ENCODE data around the gene TINAGL1. TPM values are rescaled to one million over a fixed set of nuclear protein-coding genes. Genes with fewer than 3 reads are reported as not detected.

TINAGL1 gene
- total RNA-seq, 1 donor from 2014 or later = not detected

DNA sequence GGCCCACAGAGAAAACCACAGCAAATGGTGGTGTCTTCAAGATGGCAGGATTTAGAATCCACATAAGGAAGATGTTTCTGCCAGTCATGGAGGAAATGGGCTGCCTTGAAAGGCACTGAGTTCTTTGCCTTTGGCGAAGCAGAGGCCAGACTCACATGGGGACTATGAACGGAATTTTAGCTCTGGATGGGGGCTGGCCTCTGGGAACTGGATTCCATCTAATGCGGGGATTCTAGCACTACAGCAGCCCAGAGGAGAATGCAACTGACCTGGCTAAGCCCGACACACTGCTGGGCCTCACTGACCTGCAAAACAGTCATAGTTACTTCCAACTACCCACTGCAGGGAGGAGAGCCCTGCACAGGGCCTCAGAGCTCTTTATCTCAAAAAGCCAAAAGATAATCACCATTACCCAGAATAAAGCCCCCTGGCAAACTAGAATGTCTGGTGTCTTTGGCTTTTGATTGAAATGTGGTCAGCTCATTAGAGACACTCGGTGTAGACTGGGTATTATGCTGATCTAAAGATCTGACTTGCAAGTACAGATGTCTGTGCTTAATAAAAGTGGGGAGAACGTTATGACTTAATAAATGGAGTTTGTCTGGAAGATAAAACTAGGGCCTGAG is 52.7 kb downstream of the TINAGL1 start:
- Mint-ChIP-seq H3K27ac (no peak overlapping the region), H3K9me3 (no peaks in the 10 kb centered on the region), H3K4me3 (no peak overlapping the region), H3K36me3 (ENCODE audit: low read depth) (peaks cover 78% of the 10 kb centered on the region), H3K4me1 (peaks cover 6% of the 10 kb centered on the region), H3K27me3 (no peaks in the 10 kb centered on the region)
- POLR2A ChIA-PET = no interaction called here
- intact Hi-C loops (cut with micrococcal nuclease) = no loop called here
- ATAC-seq (ENCODE audit: low read depth) (no peak), DNase-seq (no peak)
- TF ChIP-seq, protein P1, sequence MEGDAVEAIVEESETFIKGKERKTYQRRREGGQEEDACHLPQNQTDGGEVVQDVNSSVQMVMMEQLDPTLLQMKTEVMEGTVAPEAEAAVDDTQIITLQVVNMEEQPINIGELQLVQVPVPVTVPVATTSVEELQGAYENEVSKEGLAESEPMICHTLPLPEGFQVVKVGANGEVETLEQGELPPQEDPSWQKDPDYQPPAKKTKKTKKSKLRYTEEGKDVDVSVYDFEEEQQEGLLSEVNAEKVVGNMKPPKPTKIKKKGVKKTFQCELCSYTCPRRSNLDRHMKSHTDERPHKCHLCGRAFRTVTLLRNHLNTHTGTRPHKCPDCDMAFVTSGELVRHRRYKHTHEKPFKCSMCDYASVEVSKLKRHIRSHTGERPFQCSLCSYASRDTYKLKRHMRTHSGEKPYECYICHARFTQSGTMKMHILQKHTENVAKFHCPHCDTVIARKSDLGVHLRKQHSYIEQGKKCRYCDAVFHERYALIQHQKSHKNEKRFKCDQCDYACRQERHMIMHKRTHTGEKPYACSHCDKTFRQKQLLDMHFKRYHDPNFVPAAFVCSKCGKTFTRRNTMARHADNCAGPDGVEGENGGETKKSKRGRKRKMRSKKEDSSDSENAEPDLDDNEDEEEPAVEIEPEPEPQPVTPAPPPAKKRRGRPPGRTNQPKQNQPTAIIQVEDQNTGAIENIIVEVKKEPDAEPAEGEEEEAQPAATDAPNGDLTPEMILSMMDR (IDR thresholded peaks at IDR 0.05) = no peak
- CTCF ChIA-PET = interaction anchor here (1.1 kb wide), 1 partner anchor 38 kb away, joined by 3 read pairs; no protein-coding TSS in a partner anchor

DNA sequence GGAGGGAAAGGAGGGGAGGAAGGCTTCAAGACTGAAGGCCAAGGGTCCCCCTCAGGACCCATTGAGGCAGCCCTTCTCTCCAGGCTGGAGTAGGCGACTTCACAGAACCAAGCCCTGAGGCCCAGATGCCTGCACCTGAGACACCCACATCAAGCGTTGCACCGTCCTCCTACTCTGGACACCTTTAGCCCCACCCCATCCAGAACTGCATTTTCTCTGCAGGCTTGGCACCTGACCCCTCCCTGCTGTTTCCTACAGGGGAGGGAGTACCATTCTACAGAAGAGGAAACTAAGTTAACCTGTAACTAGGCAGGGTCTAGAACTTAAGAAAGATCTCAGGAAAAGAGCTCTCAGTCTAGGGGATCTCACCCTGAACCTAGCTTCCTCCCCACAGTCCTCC is 56.3 kb downstream of the TINAGL1 start:
- DNase-seq = no peak
- ChIA-PET POLR2A (no interaction called here), CTCF (interaction anchor here (0.8 to 1.0 kb wide), 2 partner anchors 10 to 69 kb away, joined by 3 to 4 read pairs; no protein-coding TSS in a partner anchor)
- TF ChIP-seq, protein P1 (IDR thresholded peaks at IDR 0.05) = no peak
- ATAC-seq (ENCODE audit: low read depth) = no peak
- peaks cover 13% of the 10 kb centered on the region for H3K4me1 Mint-ChIP-seq
- no peaks in the 10 kb centered on the region for H3K27me3 Mint-ChIP-seq
- H3K9me3 Mint-ChIP-seq = no peaks in the 10 kb centered on the region
- no peak overlapping the region for H3K27ac Mint-ChIP-seq
- no peak overlapping the region for H3K4me3 Mint-ChIP-seq
- peaks cover 81% of the 10 kb centered on the region for H3K36me3 Mint-ChIP-seq (ENCODE audit: low read depth)
- intact Hi-C loops (cut with micrococcal nuclease) = no loop called here

DNA sequence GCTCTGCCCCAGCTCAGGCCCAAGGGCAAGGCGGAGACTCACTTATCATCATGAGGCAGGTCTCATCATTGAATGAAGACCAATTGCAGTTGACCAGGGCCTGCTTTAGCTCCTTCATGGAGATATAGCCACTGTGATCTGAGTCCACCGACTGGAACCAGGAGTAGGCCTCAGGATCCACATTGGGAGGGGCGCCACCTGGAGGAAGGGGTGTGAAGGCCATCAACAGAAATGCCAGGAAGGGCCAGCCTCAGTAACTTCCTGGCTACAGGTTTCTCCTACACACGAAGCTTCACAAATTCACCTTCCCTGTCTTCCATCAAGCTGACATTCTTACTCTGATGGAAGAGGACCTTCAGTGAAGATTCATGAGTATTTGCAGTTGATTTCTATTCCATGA is 56.8 kb downstream of the TINAGL1 start:
- H3K27ac Mint-ChIP-seq = no peak overlapping the region
- intact Hi-C loops (cut with micrococcal nuclease) = no loop called here
- no peaks in the 10 kb centered on the region for H3K27me3 Mint-ChIP-seq
- H3K4me3 Mint-ChIP-seq = no peak overlapping the region
- CTCF ChIA-PET = interaction anchor here (0.8 to 1.0 kb wide), 2 partner anchors 10 to 69 kb away, joined by 3 to 4 read pairs; no protein-coding TSS in a partner anchor
- DNase-seq (no peak), ATAC-seq (ENCODE audit: low read depth) (no peak)
- H3K4me1 Mint-ChIP-seq = peaks cover 17% of the 10 kb centered on the region
- H3K9me3 Mint-ChIP-seq = no peaks in the 10 kb centered on the region
- POLR2A ChIA-PET = no interaction called here
- peaks cover 79% of the 10 kb centered on the region for H3K36me3 Mint-ChIP-seq (ENCODE audit: low read depth)
- TF ChIP-seq, protein P1 (IDR thresholded peaks at IDR 0.05) = no peak

Other genes starting within 250 kb of the TINAGL1 start
- gene FABP3, start 203.4 kb upstream of the TINAGL1 start, total RNA-seq = 0.49 TPM in 1 of 2 replicates, not detected in the other
- 0.11 and 0.17 TPM in 2 replicates for gene SERINC2, start 163.3 kb upstream of the TINAGL1 start, total RNA-seq
- not detected in 2 replicates for gene HCRTR1, start 41.2 kb downstream of the TINAGL1 start, total RNA-seq
- 58.0 and 61.1 TPM in 2 replicates for gene PEF1, start 68.4 kb downstream of the TINAGL1 start, total RNA-seq
- gene COL16A1, start 127.5 kb downstream of the TINAGL1 start, total RNA-seq = 0.17 and 0.31 TPM in 2 replicates
- 6.3 and 6.5 TPM in 2 replicates for gene ADGRB2, start 187.8 kb downstream of the TINAGL1 start, total RNA-seq
- not detected in 2 replicates for gene SPOCD1, start 239.5 kb downstream of the TINAGL1 start, total RNA-seq

Measured in activated B cell treated with CpG ODN at 0.5 μM for 24 hours (primary cell).